GM18909 (cell line): ENCODE results near the gene EBNA1BP2.
"Not testable (repeated sequence)": the region's sequence is repeated elsewhere in the genome, so short reads cannot be mapped to it uniquely, and the experiment has no call there.

Experiments
- ATAC-seq: cut with Tn5 transposase; IDR thresholded peaks from one replicate; pipeline ENCODE4 v1.9.1; 2021; ENCODE audit warnings: mild to moderate bottlenecking; ENCODE audit not compliant: unreplicated experiment, poor library complexity

Gene EBNA1BP2

GRCh38 chr1:43123031-43123430 lies 49.1 kb downstream of the EBNA1BP2 start:
- no peak for ATAC-seq

DNA sequence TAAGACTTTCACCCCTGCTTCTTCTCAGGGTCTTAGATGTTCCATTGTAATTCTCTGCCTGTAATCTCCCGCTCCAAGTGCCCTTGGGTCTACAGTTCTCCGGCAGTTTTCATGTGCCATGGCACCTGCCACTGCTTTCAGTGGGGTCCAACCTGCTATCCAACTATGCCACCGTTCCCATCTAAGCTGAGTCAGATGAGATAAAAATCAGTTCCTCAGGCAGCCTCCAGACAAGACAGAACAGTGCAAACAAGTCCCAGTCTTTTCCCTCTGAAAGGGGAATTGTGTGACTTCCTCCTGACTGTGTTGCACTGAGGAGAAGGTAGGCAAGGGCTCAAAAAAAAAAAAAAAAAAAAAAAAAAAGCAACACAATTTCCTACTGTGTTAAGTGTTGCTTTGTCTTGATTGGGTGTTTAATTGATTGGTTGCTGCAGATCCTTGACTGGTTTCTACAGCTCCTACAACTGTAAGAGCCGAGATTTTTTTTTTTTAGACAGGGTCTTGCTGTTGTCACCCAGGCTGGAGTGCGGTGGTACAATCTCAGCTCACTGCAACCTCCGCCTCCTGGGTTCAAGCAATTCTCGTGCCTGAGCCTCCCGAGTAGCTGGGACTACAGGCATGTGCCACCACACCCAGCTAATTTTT lies 50.7 kb downstream of the EBNA1BP2 start:
- no peak for ATAC-seq

DNA sequence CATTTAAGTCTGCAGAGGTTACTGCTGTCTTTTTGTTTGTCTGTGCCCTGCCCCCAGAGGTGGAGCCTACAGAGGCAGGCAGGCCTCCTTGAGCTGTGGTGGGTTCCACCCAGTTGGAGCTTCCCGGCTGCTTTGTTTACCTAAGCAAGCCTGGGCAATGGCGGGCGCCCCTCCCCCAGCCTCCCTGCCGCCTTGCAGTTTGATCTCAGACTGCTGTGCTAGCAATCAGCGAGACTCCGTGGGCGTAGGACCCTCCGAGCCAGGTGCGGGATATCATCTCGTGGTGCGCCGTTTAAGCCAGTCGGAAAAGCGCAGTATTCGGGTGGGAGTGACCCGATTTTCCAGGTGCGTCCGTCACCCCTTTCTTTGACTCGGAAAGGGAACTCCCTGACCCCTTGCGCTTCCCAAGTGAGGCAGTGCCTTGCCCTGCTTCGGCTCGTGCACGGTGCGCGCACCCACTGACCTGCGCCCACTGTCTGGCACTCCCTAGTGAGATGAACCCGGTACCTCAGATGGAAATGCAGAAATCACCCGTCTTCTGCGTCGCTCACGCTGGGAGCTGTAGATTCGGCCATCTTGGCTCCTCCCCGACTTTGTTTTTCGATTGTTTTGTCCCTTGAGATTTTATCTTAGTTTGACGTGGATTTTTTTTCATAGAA lies 52.0 kb downstream of the EBNA1BP2 start:
- ATAC-seq, result not testable (repeated sequence)
